Nephron (organoid): ENCODE measurements around the gene PRKN.

Experiments used
- H3K27ac Mint-ChIP-seq, 3 experiments: 2 replicates each; pipeline ENCODE4 v1.8.0; 2020; ENCODE audit warnings: mixed read lengths in 3 of 3, mild to moderate bottlenecking in 2 of 3, moderate library complexity in 1 of 3
- H3K27me3 Mint-ChIP-seq: 2 replicates; pipeline ENCODE4 v1.8.0; 2021; ENCODE audit warnings: low read depth, mild to moderate bottlenecking, moderate library complexity, mixed read lengths
- H3K36me3 Mint-ChIP-seq: 2 replicates; pipeline ENCODE4 v1.8.0; 2020; ENCODE audit warnings: low read depth, mixed read lengths
- H3K4me1 Mint-ChIP-seq: 2 replicates; pipeline ENCODE4 v1.8.0; 2020; ENCODE audit warnings: mixed read lengths
- H3K4me3 Mint-ChIP-seq, 3 experiments: 2 replicates each; pipeline ENCODE4 v1.8.0; 2020; ENCODE audit warnings: mild to moderate bottlenecking in 3 of 3, mixed read lengths in 3 of 3, moderate library complexity in 2 of 3
- H3K9me3 Mint-ChIP-seq: 2 replicates; pipeline ENCODE4 v1.8.0; 2020; ENCODE audit warnings: mixed read lengths
- TF ChIP-seq, protein P1 (sequence below), 3 experiments: fragments of 200-600 bp; sonication (generic); IDR thresholded peaks; one replicate each; pipeline ENCODE4 v1.5.0; 2021; ENCODE audit warnings: antibody characterized with exemption in 3 of 3; ENCODE audit not compliant: unreplicated experiment in 3 of 3

Gene PRKN

DNA sequence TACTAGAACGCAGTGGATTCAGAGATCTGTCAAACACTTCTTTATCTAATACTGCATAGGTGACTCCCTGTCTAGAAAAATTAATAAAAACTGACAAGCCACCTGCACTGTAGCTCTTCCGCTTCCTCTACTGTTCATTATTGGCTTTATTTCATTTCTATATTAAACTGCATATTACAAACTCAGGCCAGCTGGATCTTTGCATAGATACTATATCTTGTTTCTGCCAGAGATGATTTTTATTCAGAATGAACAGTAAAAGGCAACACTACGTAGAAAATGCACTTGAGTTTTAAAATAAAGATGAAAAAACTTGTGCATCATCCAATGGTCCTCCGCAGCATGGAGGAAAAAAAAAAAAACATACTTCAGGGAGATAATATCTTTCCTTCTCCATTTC lies 508.3 kb downstream of the PRKN start:
- Mint-ChIP-seq H3K4me3 (no peak overlapping the region), H3K27me3 (no peaks in the 10 kb centered on the region), H3K36me3 (no peaks in the 10 kb centered on the region), H3K4me1 (peaks cover 4% of the 10 kb centered on the region), H3K27ac (no peak overlapping the region), H3K9me3 (no peaks in the 10 kb centered on the region)
- TF ChIP-seq, protein P1, sequence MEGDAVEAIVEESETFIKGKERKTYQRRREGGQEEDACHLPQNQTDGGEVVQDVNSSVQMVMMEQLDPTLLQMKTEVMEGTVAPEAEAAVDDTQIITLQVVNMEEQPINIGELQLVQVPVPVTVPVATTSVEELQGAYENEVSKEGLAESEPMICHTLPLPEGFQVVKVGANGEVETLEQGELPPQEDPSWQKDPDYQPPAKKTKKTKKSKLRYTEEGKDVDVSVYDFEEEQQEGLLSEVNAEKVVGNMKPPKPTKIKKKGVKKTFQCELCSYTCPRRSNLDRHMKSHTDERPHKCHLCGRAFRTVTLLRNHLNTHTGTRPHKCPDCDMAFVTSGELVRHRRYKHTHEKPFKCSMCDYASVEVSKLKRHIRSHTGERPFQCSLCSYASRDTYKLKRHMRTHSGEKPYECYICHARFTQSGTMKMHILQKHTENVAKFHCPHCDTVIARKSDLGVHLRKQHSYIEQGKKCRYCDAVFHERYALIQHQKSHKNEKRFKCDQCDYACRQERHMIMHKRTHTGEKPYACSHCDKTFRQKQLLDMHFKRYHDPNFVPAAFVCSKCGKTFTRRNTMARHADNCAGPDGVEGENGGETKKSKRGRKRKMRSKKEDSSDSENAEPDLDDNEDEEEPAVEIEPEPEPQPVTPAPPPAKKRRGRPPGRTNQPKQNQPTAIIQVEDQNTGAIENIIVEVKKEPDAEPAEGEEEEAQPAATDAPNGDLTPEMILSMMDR (IDR thresholded peaks at IDR 0.05; ENCODE audit: unreplicated experiment in 3 of 3): no peak

DNA sequence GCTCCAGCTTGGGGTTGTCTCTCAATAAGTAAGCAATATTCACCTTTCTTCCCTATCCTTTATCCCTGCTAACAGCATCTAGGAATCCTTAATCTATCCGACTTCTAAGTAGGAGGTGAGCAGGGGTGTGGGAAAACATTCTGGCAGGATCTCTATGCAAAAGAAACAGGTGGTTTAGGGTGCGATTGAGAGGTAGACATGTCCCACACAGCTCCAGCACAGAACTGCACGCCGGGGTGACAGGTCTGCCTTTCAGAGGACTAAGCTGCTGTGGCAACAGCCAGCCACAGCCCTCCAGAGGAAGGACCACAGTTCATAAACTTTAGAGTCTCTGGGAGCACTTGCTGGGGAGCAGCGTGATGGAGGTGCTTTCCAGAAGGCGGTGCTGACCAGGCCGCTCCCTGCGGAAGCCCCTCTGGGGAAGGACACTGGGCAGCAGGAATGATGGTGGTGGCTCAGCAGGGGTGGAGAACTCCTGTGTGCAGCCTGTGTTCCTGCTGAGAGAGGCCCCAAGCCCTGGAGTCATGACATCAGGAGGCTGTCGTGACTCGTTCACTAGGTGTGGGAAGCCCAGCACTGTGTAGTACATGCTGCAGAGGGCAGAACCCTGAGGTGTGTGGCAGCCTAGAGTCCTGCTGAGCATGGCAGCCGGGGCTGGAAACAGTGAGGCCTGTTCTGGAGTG lies 509.6 kb downstream of the PRKN start:
- Mint-ChIP-seq H3K4me3 (no peak overlapping the region), H3K27ac (no peak overlapping the region), H3K27me3 (no peaks in the 10 kb centered on the region), H3K36me3 (no peaks in the 10 kb centered on the region), H3K9me3 (no peaks in the 10 kb centered on the region), H3K4me1 (peaks cover 4% of the 10 kb centered on the region)
- TF ChIP-seq, protein P1 (IDR thresholded peaks at IDR 0.05; ENCODE audit: unreplicated experiment in 3 of 3): no peak

DNA sequence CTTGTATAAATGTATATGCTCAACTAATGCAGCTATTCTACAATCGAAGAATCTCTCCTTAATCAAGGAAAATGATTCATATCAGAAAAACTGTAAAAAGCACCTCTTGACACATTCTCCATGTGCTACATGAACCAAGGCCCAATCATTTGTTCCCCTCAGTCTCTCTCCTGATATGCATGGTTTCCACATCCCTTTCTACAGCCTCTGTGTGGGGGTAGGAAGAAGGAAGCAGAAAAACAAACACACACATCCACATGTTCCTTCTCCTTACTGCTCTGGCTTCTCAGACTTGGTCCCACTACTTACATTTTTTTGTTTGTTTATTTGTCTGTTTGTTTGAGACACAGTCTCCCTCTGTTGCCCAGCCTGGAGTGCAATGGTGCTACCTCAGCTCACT lies 510.5 kb downstream of the PRKN start:
- Mint-ChIP-seq H3K4me1 (peaks cover 4% of the 10 kb centered on the region), H3K27me3 (no peaks in the 10 kb centered on the region), H3K4me3 (no peak overlapping the region), H3K36me3 (no peaks in the 10 kb centered on the region), H3K27ac (no peak overlapping the region), H3K9me3 (no peaks in the 10 kb centered on the region)
- TF ChIP-seq, protein P1 (IDR thresholded peaks at IDR 0.05; ENCODE audit: unreplicated experiment in 3 of 3): no peak

DNA sequence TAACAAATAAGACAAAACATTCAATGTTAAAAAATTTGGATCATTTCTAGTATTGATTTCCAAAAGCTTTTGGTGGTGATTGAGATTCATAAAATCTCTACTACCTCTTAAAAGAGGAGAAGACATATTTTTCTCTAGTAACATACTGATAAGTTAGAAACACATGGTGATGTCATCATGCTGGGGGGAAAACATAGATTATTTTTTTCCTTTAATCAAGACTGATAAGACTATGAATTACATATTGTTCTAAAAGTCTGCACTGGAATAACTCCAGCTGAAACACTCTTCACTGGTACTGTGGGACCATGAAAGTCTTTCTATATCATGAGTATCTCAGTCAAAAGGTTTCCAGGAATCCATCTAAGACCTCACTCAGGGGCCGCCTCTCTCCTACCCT lies 515.8 kb downstream of the PRKN start:
- H3K27ac Mint-ChIP-seq: no peak overlapping the region
- H3K36me3 Mint-ChIP-seq: no peaks in the 10 kb centered on the region
- no peaks in the 10 kb centered on the region for H3K4me1 Mint-ChIP-seq
- TF ChIP-seq, protein P1 (IDR thresholded peaks at IDR 0.05; ENCODE audit: unreplicated experiment in 3 of 3): no peak
- H3K9me3 Mint-ChIP-seq: no peaks in the 10 kb centered on the region
- H3K27me3 Mint-ChIP-seq: no peaks in the 10 kb centered on the region
- H3K4me3 Mint-ChIP-seq: no peak overlapping the region

DNA sequence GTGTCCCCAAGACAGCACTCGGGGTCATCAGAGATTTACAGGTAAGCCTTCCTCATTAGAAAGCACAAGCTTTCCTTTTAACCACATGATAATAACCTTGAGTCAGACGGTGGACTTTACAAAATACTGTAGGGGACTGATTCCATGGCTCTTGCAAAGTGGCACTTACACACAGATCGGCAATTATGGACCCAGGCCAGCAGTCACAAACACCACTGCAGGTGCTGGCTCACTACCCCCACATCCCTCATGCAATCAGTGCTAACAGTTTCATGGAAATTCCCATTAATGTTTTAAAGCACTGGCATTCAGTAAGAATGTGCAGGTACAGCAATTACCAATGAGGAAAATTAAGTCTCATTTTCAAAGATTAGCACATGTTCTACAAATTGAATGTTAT lies 516.5 kb downstream of the PRKN start:
- peaks cover 3% of the 10 kb centered on the region for H3K27me3 Mint-ChIP-seq
- H3K4me1 Mint-ChIP-seq: no peaks in the 10 kb centered on the region
- H3K27ac Mint-ChIP-seq: peak overlapping the region in 2 of 3 experiments; percentile 14 to 16
- TF ChIP-seq, protein P1 (IDR thresholded peaks at IDR 0.05; ENCODE audit: unreplicated experiment in 3 of 3): no peak
- H3K4me3 Mint-ChIP-seq: no peak overlapping the region
- H3K9me3 Mint-ChIP-seq: no peaks in the 10 kb centered on the region
- no peaks in the 10 kb centered on the region for H3K36me3 Mint-ChIP-seq

DNA sequence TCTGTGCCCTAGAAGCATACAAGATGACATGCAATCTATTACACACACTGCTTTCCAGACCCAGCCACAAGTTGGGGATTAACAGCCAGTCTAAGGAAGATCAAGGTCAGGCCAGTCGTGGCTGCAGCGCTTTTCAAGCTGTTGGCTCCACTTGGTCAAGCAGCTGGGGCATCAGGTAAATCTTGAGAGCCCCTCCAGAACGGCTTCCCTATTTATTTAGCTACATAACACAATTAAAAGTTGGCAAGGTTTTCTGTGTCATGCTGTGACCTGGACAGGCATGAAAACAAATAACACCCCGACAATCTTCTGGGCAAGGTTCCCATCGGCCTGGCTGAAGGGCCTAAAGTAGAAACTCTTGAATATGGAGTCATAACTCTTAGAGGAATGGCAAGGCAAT lies 524.3 kb downstream of the PRKN start:
- Mint-ChIP-seq H3K4me1 (peaks cover 20% of the 10 kb centered on the region), H3K36me3 (no peaks in the 10 kb centered on the region), H3K9me3 (no peaks in the 10 kb centered on the region), H3K27ac (peak overlapping the region in 1 of 3 experiments; percentile 36), H3K27me3 (peaks cover 7% of the 10 kb centered on the region), H3K4me3 (no peak overlapping the region)
- TF ChIP-seq, protein P1 (IDR thresholded peaks at IDR 0.05; ENCODE audit: unreplicated experiment in 3 of 3): no peak
